Aorta (tissue), 5 donors: ENCODE data around the gene TRAK1. TPM values are rescaled to one million over a fixed set of nuclear protein-coding genes. Genes with fewer than 3 reads are reported as not detected.

Experiments
- ATAC-seq: fragments of 200-7000 bp; cut with Tn5 transposase; one replicate; pipeline ENCODE4 v1.9.1; 2022; ENCODE audit warnings: moderate library complexity; ENCODE audit not compliant: low FRiP score
- DNase-seq, 2 donors: peaks; one replicate each; pipeline ENCODE4 v3.0.0-alpha.2; 2020
- H3K27ac ChIP-seq, 2 donors: one replicate each; pipeline ENCODE4 v1.5.1; 2013; ENCODE audit warnings: low read length in 2 of 2, mild to moderate bottlenecking in 2 of 2, moderate library complexity in 2 of 2, control low read depth in 1 of 2, inconsistent platforms in 1 of 2, low read depth in 1 of 2
- H3K27me3 ChIP-seq, 2 donors: one replicate each; pipeline ENCODE4 v1.6.1; 2013; ENCODE audit warnings: control low read depth in 1 of 2, low read length in 1 of 2, mild to moderate bottlenecking in 1 of 2, moderate library complexity in 1 of 2; ENCODE audit not compliant: insufficient read depth in 2 of 2, control insufficient read depth in 1 of 2
- H3K36me3 ChIP-seq, 2 donors: one replicate each; pipeline ENCODE4 v1.6.1; 2013; ENCODE audit warnings: control low read depth in 1 of 2, low read length in 1 of 2, mild to moderate bottlenecking in 1 of 2; ENCODE audit not compliant: insufficient read depth in 2 of 2, control insufficient read depth in 1 of 2
- H3K4me1 ChIP-seq, 2 donors: one replicate each; pipeline ENCODE4 v1.6.1; 2013; ENCODE audit warnings: low read length in 2 of 2, control low read depth in 1 of 2, mild to moderate bottlenecking in 1 of 2, moderate library complexity in 1 of 2; ENCODE audit not compliant: insufficient read depth in 2 of 2, control insufficient read depth in 1 of 2
- H3K4me3 ChIP-seq, 2 donors: one replicate each; pipeline ENCODE4 v1.5.1; 2013; ENCODE audit warnings: low read length in 2 of 2, control low read depth in 1 of 2, mild to moderate bottlenecking in 1 of 2
- H3K9me3 ChIP-seq: one replicate; pipeline ENCODE4 v1.6.1; 2013; ENCODE audit warnings: mild to moderate bottlenecking, low read length; ENCODE audit not compliant: control insufficient read depth
- WGBS, 2 donors: extraction: QIAGEN DNeasy Blood & Tissue Kit; methylation state at CpG; one replicate each; pipeline ENCODE4 v1.1.7; 2013; 5-methylcytosine and 5-hydroxymethylcytosine counted together
- intact Hi-C, 2 donors: fragments of 100-400 bp; cut with DNase I; formaldehyde crosslinking; loops; one replicate each; pipeline versions ENCODE4 v1.14.2 to v1.15.0; 2022
- polyA plus RNA-seq, 2 donors: library from polyadenylated mRNA; stranded (reverse); fragments of 200-250 nt; gene quantifications; one replicate each; pipeline ENCODE4 v1.2.3, GENCODE V29; 2013
- total RNA-seq, 2 donors: library from RNA; stranded (reverse); fragmentation: NEBNext Ultra II Directional; extraction: Animal tissue kit (Norgen Biotek cat#: 25700); gene quantifications; one replicate each; pipeline ENCODE4 v1.2.1, GENCODE V29; 2021
- donor health status: healthy with polysubstance abuse.
- donor health status: Bipolar disorder and iron deficiency.
- donor health status: DM: no; HTN: no; CAD: no.
- donor health status: DM: no; HTN: no; CAD: no.
- donor health status: DM: yes; HTN: yes; CAD: no.

The TRAK1 gene
- total and polyA plus RNA-seq, 4 donors: 15.7 to 37.7 (median 24.9) TPM

DNA sequence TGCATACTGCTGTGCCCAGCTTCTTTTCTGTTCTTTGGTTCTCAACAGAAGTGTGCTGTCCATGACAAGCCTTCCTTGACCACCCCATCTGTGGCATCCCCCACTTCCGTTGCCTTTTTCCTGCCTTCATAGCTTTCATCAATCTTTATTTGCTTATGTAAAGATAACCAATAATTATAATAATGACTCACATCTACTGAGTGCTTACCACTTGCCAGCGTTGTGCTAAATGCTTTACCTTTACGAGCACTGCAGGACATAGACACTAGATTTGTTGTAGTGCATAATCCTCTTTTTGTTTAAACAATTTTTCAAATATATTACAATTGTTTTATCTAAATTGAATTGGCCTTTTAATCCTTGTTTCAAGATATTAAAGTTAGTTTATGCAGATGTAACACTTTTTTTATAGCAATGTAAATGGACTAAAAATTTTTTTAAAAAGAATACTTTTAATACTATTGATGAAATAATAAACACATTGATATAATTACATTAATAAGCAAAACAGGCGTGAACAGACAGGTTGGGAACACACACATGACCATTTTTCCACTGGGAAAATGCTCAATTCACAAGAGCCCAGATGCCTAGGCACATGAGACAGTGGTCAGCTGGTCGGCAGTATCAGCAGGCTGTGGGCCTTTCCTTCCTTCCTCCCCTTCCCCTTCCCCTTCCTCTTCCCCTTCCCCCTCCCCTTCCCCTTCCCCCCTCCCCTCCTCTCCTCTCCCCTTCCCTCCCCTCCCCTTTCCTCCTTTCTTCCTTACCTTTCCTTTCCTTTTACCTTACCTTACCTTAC, 42.5 kb downstream of the TRAK1 start:
- intact Hi-C loops: no loop called here
- H3K9me3 ChIP-seq: no peaks in the 10 kb centered on the region
- H3K36me3 ChIP-seq: no peaks in the 10 kb centered on the region
- WGBS, 2 donors: 85 to 91% methylated on average over 5 of the region's 5 CpGs
- H3K27me3 ChIP-seq: no peaks in the 10 kb centered on the region
- no peak for DNase-seq
- no peak for ATAC-seq
- no peak overlapping the region for H3K4me3 ChIP-seq
- H3K27ac ChIP-seq: no peak overlapping the region
- H3K4me1 ChIP-seq: no peaks in the 10 kb centered on the region

DNA sequence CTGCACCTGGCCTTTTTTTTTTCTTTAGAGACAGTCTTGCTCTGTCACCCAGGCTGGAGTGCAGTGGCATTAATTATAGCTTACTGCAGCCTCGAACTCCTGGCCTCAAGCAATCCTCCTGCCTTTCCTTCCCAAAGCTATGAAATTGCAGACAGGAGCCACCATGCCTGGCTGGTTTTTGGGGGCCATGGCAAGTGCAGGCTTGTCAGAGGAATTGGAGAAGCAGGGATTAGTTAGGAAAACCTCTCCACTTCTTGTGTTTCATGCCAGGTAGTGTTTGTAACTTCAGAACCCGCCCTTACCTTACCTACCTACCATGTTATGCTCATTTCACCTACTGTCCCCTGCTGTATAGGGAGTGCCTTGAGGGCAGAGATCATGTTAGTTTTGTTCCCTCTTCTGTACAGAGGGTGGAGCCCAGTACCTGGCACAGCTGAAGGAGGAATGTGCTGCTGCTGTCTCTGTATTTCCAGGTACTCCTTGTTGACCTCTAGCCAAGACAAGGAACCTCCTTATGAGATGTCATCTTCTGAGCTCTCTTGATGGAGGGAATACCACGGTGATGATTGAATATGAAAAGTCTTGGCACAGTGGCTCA, 43.8 kb downstream of the TRAK1 start:
- intact Hi-C loops: no loop called here
- H3K36me3 ChIP-seq: no peaks in the 10 kb centered on the region
- H3K27ac ChIP-seq: no peak overlapping the region
- DNase-seq (no peak), ATAC-seq (peak; percentile 42)
- H3K4me3 ChIP-seq: no peak overlapping the region
- 90 to 93% methylated on average over 3 of the region's 3 CpGs for WGBS, 2 donors
- H3K27me3 ChIP-seq: no peaks in the 10 kb centered on the region
- H3K4me1 ChIP-seq: no peaks in the 10 kb centered on the region
- no peaks in the 10 kb centered on the region for H3K9me3 ChIP-seq

DNA sequence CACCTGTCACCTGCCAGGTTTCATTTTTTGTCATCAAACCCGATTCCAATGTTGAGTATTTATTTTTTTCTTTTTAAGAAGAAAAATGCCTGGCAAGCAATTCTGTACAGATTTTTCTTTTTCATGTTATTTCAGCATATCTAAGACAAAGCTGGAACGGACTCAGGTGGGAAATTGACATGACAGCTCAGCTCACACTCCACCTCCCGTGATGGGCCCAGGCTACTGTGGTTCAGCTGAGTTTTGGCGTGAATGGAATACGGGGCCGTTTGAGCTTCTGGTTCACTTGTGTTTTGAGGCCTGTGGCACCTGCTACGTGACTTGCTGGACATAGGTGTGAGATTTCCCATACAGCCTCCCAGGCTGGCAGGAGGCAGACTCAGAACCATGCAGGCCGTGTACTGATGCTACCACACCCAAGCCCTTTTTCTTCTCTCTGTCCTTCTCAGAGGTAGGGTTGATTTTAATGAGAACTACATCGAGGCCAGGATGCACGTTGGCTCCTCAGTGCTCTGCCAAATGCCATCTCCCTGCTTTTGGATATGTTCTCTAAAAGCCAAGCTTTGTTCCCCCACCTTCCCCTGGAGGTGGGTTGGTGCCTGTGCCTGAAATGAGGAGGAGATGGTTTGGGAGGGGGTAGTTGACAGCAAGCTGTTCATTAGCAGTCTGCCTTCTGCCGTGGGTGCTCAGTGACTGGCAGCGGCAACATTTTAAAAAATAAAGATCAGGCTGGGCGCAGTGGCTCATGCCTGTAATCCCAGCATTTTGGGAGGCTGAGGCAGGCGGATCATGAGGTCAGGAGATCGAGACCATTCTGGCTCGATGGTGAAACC, 48.7 kb downstream of the TRAK1 start:
- intact Hi-C loops: no loop called here
- H3K36me3 ChIP-seq: peaks cover 0 to 1% of the 10 kb centered on the region in 2 donors
- H3K27me3 ChIP-seq: no peaks in the 10 kb centered on the region
- H3K9me3 ChIP-seq: no peaks in the 10 kb centered on the region
- WGBS, 2 donors: 88 to 89% methylated on average over 16 of the region's 16 CpGs
- no peaks in the 10 kb centered on the region for H3K4me1 ChIP-seq
- no peak for ATAC-seq
- H3K4me3 ChIP-seq: no peak overlapping the region
- no peak for DNase-seq
- H3K27ac ChIP-seq: no peak overlapping the region

DNA sequence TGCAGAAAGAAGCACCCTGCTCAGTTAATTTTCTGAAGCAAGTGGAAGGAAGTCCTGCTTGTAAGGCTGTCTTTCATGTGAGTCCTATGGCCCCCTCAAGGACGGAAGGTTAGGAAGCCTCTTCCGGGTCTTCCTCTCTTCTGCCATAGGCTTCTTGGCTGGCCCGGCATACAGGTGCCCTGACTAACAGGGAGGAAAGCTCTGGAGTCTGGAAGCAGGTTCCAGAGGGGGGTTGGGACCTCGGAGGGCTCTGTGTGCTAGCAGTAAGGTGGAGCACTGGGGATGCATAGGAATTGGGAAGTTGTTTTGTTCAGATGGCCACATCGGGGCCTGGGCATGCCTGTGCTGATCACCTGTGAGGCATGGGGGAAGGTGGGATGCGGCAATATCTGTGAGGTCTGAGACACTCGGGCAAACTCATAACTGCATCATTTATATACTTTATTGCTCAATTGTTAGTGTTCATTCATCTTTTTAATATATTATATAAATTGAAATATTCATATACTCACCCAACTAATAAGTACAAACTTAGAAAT, 49.6 kb downstream of the TRAK1 start:
- intact Hi-C loops: no loop called here
- H3K27ac ChIP-seq: no peak overlapping the region
- H3K9me3 ChIP-seq: no peaks in the 10 kb centered on the region
- H3K36me3 ChIP-seq: peaks cover 0 to 1% of the 10 kb centered on the region in 2 donors
- H3K4me1 ChIP-seq: no peaks in the 10 kb centered on the region
- no peaks in the 10 kb centered on the region for H3K27me3 ChIP-seq
- DNase-seq: no peak
- ATAC-seq: no peak
- 88 to 89% methylated on average over 7 of the region's 7 CpGs for WGBS, 2 donors
- H3K4me3 ChIP-seq: no peak overlapping the region

DNA sequence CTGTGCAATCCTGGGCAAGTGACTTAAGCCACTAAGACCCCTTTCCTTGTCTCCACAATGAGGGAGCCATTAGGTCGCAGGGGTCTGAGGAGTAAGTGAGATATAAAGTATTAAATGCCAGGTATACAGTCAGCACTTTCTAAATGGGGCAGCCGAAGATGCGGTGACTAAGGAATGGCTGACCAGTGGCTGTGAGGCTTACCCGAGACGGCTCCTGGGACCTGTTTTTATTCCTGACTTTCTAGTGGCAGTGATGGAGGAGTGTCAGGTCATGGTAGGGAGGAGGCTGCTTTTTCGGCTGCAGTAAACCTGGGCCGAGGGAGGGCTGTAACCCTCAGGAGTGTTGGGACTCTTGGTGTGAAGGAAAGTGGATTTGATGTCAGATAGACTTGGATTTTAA, 52.3 kb downstream of the TRAK1 start:
- 79 to 85% methylated on average over 7 of the region's 7 CpGs for WGBS, 2 donors
- ATAC-seq (no peak), DNase-seq (no peak)
- Histone ChIP-seq H3K4me1 (no peaks in the 10 kb centered on the region), H3K36me3 (peaks cover 0 to 1% of the 10 kb centered on the region in 2 donors), H3K9me3 (no peaks in the 10 kb centered on the region), H3K27me3 (no peaks in the 10 kb centered on the region), H3K27ac (no peak overlapping the region), H3K4me3 (no peak overlapping the region)
- intact Hi-C loops: no loop called here

DNA sequence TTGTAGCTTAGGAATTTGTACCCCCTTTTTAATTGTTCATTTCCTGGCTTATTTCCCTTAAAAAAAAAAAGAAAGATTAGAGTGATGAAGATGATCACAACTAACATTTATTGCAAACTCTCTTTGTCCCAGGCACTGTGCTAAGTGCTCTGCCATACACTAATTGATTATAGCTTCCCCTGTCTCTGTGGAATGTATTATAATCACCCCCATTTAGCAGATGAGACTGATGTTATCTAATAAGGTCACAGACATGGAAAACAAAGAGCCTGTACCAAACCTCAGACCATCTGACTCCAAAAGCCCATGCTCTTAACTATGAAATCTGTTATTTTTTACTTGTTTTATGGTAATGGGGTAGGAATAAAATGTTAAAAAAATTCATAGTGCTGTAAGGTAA, 53.1 kb downstream of the TRAK1 start:
- no peak overlapping the region for H3K27ac ChIP-seq
- ATAC-seq (no peak), DNase-seq (no peak)
- intact Hi-C loops: no loop called here
- no peaks in the 10 kb centered on the region for H3K27me3 ChIP-seq
- H3K9me3 ChIP-seq: no peaks in the 10 kb centered on the region
- peaks cover 0 to 1% of the 10 kb centered on the region in 2 donors for H3K36me3 ChIP-seq
- no peaks in the 10 kb centered on the region for H3K4me1 ChIP-seq
- no peak overlapping the region for H3K4me3 ChIP-seq

DNA sequence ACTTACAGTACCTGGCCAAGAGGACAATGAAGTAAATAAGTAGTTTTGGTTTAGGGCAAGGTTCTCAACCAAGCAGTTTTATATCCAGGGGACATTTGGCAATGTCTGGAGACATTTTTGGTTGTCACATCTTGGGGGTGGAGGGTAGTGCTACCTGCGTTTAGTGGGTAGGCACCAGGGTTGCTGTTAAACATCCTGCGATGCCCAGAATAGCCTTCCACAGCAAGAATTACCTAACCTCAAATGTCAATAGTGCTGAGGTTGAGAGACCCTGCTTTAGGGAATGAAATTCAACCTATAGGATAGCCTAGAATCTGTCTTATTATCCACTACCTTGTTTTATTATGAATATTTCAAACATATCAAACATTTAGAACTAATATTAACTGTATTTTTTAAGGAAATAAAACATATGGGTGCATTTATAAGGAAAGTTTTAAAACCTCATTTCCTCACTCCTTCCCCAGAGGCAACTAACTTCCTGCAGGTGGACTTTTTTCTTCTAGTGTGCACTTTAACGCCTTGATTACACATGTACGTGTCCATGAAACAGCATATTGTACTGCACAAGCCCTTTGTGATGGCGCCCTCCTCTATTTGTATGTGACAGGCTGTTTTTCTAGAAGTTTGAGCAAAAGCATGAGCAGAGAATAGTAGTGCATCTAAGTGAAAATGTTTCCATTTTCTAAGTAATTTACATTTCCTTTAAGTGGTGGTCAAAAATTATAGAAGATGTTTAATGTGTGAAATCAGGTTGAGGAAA, 57.1 kb downstream of the TRAK1 start:
- no peak overlapping the region for H3K4me3 ChIP-seq
- H3K9me3 ChIP-seq: no peaks in the 10 kb centered on the region
- H3K4me1 ChIP-seq: no peaks in the 10 kb centered on the region
- WGBS, 2 donors: 76 to 82% methylated on average over 5 of the region's 5 CpGs
- no peaks in the 10 kb centered on the region for H3K27me3 ChIP-seq
- no peak for ATAC-seq
- no peaks in the 10 kb centered on the region for H3K36me3 ChIP-seq
- H3K27ac ChIP-seq: no peak overlapping the region
- intact Hi-C loops: no loop called here
- DNase-seq: no peak

DNA sequence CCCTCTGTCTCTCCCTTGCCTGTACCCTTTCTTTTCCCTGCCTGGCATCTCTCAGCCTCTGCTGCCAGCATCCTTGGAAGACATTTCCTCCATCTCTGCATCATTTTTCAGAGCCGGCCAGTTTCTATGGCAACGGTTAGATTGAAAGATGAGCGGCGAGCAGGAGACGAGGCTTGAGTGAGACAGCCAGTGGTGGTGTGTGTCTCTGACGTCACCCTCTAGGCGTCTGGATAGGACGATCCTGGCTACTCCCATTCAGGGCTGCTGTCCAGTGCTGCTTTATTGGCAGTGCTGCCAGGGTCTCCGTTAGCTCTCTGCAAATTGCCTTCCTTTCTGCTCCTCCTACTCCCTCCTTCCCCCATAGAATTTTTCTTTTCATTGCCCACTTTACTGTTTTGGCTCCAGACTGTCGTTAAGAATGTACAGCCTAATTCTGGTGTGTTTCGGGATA, 57.9 kb downstream of the TRAK1 start:
- ATAC-seq (peak; percentile 90), DNase-seq (peak; percentile 77 to 84)
- no peak overlapping the region for H3K4me3 ChIP-seq
- no peaks in the 10 kb centered on the region for H3K36me3 ChIP-seq
- no peaks in the 10 kb centered on the region for H3K27me3 ChIP-seq
- WGBS, 2 donors: 11 to 16% methylated on average over 11 of the region's 11 CpGs
- no peaks in the 10 kb centered on the region for H3K9me3 ChIP-seq
- no peak overlapping the region for H3K27ac ChIP-seq
- intact Hi-C loops: no loop called here
- no peaks in the 10 kb centered on the region for H3K4me1 ChIP-seq
